Measurements from ENCODE around the gene WFDC12. TPM values are rescaled to one million over a fixed set of nuclear protein-coding genes. Genes with fewer than 3 reads are reported as not detected.

WFDC12 gene
- total and polyA plus RNA-seq, 10 donors: not detected

DNA sequence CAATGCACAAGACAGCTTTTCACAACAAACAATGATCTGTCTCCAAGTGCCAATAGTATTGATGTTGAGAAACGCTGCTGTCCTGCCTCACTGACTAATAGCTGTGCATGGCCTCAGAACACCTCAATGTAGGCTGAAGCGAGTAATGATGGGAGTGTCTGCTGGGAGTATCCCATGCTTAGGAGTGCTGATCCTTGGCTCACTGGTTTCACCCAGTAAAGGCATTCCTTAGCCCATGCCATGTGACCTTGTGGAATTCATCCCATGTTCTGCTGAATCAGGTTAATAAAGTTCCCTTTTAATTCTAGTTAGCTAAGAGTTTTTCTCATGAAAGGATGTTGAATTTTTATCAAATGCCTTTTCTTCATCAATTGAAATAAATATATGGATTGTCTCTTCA, 3.8 kb upstream of the WFDC12 start:
- DNase-seq: no peak
- intact Hi-C loops (cut with DNase I; ENCODE audit: low total_unique reads): no loop called here
- Histone ChIP-seq H3K36me3 (no peaks in the 10 kb centered on the region), H3K9me3 (no peaks in the 10 kb centered on the region), H3K27ac (no peak overlapping the region), H3K27me3 (replicated peaks in 1 of 7) (peaks cover 0 to 71% (median 7%) of the 10 kb centered on the region in 7 donors), H3K4me1 (no peaks in the 10 kb centered on the region), H3K4me3 (no peak overlapping the region)
- TF ChIP-seq POLR2AphosphoS5 (IDR thresholded peaks at IDR 0.05) (no peak), POLR2A (IDR thresholded peaks at IDR 0.05) (no peak)
- TF ChIP-seq, protein P1, sequence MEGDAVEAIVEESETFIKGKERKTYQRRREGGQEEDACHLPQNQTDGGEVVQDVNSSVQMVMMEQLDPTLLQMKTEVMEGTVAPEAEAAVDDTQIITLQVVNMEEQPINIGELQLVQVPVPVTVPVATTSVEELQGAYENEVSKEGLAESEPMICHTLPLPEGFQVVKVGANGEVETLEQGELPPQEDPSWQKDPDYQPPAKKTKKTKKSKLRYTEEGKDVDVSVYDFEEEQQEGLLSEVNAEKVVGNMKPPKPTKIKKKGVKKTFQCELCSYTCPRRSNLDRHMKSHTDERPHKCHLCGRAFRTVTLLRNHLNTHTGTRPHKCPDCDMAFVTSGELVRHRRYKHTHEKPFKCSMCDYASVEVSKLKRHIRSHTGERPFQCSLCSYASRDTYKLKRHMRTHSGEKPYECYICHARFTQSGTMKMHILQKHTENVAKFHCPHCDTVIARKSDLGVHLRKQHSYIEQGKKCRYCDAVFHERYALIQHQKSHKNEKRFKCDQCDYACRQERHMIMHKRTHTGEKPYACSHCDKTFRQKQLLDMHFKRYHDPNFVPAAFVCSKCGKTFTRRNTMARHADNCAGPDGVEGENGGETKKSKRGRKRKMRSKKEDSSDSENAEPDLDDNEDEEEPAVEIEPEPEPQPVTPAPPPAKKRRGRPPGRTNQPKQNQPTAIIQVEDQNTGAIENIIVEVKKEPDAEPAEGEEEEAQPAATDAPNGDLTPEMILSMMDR (IDR thresholded peaks at IDR 0.05 in 8 of 11, conservative IDR thresholded peaks at IDR 0.05 in 3 of 11): no peak
- 71 to 78% (median 76%) methylated on average over 2 of the region's 2 CpGs for WGBS, 5 donors

DNA sequence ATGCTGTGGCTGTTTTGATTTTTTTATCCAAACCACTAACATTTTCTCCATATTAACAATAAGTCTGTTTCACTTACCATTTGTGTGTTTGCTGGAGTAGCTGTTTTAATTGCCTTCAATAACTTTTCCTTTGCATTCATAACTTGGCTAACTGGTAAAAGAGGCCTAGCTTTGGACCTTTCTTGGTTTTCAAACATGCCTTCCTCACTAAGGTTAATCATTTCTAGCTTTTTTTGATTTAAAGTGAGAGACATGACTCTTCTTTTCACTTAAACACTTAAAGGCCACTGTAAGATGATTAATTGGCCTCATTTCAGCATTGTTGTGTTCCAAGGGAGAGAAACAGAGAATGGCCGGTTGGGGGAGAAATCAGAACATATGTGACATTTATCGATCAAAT, 2.9 kb downstream of the WFDC12 start:
- Histone ChIP-seq H3K27ac (no peak overlapping the region), H3K9me3 (no peaks in the 10 kb centered on the region), H3K27me3 (replicated peaks in 1 of 7) (peaks cover 0 to 49% (median 4%) of the 10 kb centered on the region in 7 donors), H3K36me3 (no peaks in the 10 kb centered on the region), H3K4me3 (no peak overlapping the region), H3K4me1 (no peaks in the 10 kb centered on the region)
- DNase-seq: no peak
- TF ChIP-seq POLR2A (IDR thresholded peaks at IDR 0.05) (no peak), POLR2AphosphoS5 (IDR thresholded peaks at IDR 0.05) (no peak)
- TF ChIP-seq, protein P1 (IDR thresholded peaks at IDR 0.05 in 8 of 11, conservative IDR thresholded peaks at IDR 0.05 in 3 of 11): no peak
- WGBS, 5 donors: 85 to 93% (median 89%) methylated on average over 2 of the region's 2 CpGs
- intact Hi-C loops (cut with DNase I; ENCODE audit: low total_unique reads): no loop called here

- DNase-seq: no peak
- Histone ChIP-seq H3K4me1 (no peaks in the 10 kb centered on the region), H3K4me3 (no peak overlapping the region), H3K27ac (no peak overlapping the region), H3K27me3 (replicated peaks in 1 of 7) (peaks cover 0 to 56% (median 0%) of the 10 kb centered on the region in 7 donors), H3K9me3 (no peaks in the 10 kb centered on the region), H3K36me3 (no peaks in the 10 kb centered on the region)
- WGBS, 5 donors: 73 to 89% (median 85%) methylated on average over 2 of the region's 2 CpGs
- intact Hi-C loops (cut with DNase I; ENCODE audit: low total_unique reads): no loop called here
- TF ChIP-seq POLR2AphosphoS5 (IDR thresholded peaks at IDR 0.05): no peak
- TF ChIP-seq, protein P1 (IDR thresholded peaks at IDR 0.05 in 8 of 11, conservative IDR thresholded peaks at IDR 0.05 in 3 of 11): no peak
These were observed 4.6 kb downstream of the WFDC12 start for GRCh38 chr20:45119556-45120266.

DNA sequence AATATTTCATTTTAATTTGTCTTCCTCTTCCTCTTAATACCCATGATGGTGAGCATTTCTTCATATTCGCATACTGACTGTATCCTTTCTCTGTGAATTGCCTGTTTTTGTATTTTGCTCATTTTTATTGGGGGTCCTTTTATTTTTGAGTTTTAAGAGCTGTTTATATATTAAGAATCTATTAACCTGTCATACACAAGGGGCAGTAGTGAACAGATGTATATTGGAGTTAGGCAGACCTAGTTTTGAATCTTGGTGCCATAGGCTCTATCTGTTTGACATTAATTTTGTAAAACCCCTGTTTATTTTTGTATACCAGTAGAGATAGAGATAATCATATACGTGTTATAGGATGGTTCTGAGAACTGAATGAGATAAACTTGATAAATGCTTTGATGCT, 6.2 kb downstream of the WFDC12 start:
- Histone ChIP-seq H3K36me3 (no peaks in the 10 kb centered on the region), H3K4me1 (no peaks in the 10 kb centered on the region), H3K27me3 (replicated peaks in 1 of 7) (peaks cover 0 to 57% (median 0%) of the 10 kb centered on the region in 7 donors), H3K27ac (no peak overlapping the region), H3K4me3 (no peak overlapping the region), H3K9me3 (no peaks in the 10 kb centered on the region)
- intact Hi-C loops (cut with DNase I; ENCODE audit: low total_unique reads): no loop called here
- DNase-seq: no peak
- 78 to 92% (median 90%) methylated on average over 2 of the region's 2 CpGs for WGBS, 5 donors
- TF ChIP-seq POLR2A (IDR thresholded peaks at IDR 0.05) (no peak), POLR2AphosphoS5 (IDR thresholded peaks at IDR 0.05) (no peak)
- TF ChIP-seq, protein P1 (IDR thresholded peaks at IDR 0.05 in 8 of 11, conservative IDR thresholded peaks at IDR 0.05 in 3 of 11): no peak

All from spleen (tissue), 11 donors.